Dermis blood vessel endothelial cell (primary cell): Measurements from ENCODE around the gene CPPED1. TPM values are rescaled to one million over a fixed set of nuclear protein-coding genes. Genes with fewer than 3 reads are reported as not detected.
A peak's percentile ranks its signal among the peaks of the same experiment; 100 is the strongest.
"Not testable (repeated sequence)": the region's sequence is repeated elsewhere in the genome, so short reads cannot be mapped to it uniquely, and the experiment has no call there.

Source experiments
- DNase-seq: peaks from one replicate; pipeline ENCODE4 v3.0.0; 2010
- total RNA-seq: library from RNA; depleted of rRNA; stranded (reverse); fragments of >200 nt; gene quantifications from 2 replicates; pipeline ENCODE4 v1.2.3, GENCODE V29; 2014

The CPPED1 gene
- total RNA-seq, 1 donor from 2014 or later = 23.1 TPM

DNA sequence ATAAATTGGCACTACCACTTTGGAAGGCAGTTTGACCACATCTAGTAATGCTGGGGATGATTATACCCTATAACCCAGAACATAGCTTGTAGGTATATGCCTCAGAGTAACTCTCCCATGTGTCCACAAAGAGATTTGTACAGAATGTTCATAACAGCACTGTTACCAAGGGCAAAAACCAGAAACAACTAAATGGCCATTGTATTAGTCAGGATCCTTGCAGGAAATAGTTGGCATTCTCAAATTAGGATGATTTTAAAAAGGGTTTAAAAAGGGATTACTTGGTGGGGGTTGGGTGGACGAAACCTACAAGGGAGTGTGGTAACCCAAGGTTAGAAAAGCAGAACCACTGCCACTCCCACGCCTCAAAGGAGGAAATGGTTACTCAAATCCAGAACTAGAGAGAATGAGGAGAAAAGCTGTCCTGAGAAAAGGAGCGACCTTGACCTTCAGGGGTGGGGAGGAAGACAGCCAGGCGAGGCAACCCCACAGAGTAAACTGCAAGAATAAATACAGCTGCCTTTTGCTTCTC, 2.1 kb downstream of the CPPED1 start:
- DNase-seq = peak; percentile 94

DNA sequence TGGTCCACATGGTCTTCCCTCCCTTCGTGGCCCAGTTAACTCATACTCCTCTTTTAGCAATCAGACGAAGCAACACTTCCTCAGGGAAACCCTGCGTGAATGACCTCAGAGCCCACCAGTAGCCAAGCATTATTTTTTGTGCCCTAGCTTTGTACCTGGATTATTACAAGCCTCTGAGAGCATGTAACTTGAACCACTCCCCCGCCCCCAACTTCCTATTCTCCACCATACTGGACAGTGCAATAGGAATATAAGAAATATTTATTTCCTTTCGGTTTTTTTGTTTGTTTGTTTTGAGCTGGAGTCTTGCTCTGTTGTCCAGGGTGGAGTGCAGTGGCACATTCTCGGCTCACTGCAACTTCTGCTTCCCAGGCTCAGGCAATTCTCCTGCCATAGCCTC, 2.9 kb downstream of the CPPED1 start:
- DNase-seq = peak; percentile 68

DNA sequence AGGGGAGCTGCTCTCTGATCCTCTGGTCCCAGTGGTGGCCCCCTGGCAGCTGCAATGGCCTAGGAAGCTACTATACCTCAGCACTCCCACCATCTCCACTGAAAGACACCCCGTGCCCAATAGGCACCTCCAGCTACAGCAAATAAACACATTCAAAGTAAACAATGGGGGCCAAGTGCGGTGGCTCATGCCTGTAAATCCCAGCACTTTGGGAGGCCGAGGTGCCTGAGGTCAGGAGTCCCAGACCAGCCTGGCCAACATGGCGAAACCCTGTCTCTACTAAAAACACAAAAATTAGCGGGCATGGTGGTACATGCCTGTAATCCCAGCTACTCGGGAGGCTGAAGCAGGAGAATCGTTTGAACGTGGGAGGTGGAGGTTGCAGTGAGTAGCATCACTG, 3.7 kb downstream of the CPPED1 start:
- not testable (repeated sequence) for DNase-seq

DNA sequence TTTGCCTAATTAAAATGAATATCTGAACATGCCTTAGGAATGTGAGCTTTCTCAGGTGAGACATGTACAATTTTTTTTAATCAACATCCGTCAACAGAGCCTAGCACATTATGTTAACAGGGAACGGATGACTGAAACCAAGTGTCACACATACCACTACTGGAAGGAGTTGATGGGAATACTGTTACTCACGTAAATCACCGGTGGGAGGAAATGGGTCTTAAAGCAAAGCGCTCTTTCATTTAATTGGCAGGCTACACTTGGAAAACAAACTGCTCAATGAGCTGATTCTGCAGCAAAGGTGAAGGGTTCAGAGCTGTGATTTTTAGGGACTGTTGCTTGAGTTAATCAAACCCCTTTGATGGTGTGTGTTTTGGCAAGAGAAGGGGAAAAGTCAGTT, 4.8 kb downstream of the CPPED1 start:
- DNase-seq = peak; percentile 72

- DNase-seq = no peak
Measured at GRCh38 chr16:12798171-12798570, 5.5 kb downstream of the CPPED1 start.

- DNase-seq = no peak
Measured at GRCh38 chr16:12796498-12796897, 7.2 kb downstream of the CPPED1 start.

- no peak for DNase-seq
Measured at GRCh38 chr16:12794486-12795387, 8.9 kb downstream of the CPPED1 start.

DNA sequence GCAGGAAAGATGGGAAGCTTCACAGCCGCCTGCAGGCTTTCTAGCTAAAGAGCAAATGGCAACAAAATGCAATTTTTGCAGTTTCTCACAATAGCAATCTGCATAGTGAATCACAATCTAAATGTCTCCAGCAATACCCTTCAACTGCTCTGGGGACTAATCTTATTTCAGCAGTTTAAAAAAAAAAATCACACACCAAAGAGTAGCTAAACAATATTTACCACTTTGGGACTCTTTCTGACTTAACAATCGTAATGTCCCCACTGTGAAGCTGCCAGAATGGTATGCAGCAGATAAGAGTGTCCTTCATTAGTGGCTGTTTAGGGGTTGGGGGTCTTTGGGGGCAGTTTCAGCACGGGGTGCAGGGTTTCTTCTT, 9.8 kb downstream of the CPPED1 start:
- no peak for DNase-seq

DNA sequence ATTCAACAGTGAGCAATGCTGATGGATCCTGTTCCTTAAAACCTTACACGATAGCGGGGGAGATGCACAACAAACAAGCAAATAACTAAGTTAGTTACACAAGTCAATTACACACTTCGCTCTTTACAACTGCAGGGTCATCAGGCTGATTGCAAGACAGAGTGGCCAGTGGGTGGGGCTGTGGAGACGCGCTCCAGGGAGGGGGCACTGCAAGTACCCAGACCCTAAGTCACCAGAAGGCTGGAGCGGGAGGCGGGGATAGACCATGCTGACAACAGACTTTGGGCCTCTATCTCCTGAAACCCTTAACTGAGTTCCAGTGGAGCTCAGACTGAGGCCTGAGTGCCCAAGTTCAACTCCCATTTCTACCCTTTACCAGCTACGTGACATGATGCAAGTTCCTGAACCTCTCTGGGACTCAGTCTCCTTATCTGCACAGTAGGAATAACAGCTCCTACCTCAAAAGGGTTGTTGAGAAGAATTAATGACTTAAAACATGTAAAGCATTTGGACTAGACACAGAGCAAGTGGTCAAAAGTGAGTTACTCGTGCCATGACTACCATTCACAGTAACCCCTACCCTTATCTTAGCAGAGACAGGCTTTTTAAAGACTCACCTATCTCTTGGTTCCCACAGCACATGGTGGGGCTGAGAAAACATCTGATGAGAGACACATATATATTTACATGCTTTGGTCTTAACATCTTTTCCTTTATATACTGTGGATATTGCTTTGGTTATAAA, 10.4 kb downstream of the CPPED1 start:
- no peak for DNase-seq

GRCh38 chr16:12792528-12792927, 11.2 kb downstream of the CPPED1 start:
- not testable (repeated sequence) for DNase-seq

- DNase-seq = no peak
Measured at GRCh38 chr16:12791340-12791739, 12.3 kb downstream of the CPPED1 start.

GRCh38 chr16:12788758-12789157, 14.9 kb downstream of the CPPED1 start:
- no peak for DNase-seq

GRCh38 chr16:12786081-12786480, 17.6 kb downstream of the CPPED1 start:
- DNase-seq = no peak

- DNase-seq = no peak
Measured at GRCh38 chr16:12784076-12784475, 19.6 kb downstream of the CPPED1 start.

- no peak for DNase-seq
Measured at GRCh38 chr16:12781777-12782176, 21.9 kb downstream of the CPPED1 start.

DNA sequence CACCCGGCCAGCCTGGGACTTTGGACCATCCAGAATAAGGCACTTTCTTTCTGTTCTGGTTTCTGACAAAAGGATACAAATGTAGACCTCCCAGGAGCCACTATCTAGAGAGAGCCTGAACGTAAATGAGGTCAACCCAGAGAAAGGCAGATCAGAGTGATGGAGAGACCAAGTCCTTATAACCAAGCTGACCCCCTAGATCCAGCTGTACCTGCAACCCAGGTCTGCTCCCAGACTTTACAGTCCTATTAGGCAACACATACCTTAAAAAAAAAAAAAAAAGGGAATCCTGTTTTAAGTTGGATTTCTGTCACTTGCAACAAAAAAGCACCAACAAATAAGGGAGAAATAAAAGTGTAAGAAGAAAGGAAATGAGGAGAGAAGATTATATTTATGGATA, 23.2 kb downstream of the CPPED1 start:
- no peak for DNase-seq

DNA sequence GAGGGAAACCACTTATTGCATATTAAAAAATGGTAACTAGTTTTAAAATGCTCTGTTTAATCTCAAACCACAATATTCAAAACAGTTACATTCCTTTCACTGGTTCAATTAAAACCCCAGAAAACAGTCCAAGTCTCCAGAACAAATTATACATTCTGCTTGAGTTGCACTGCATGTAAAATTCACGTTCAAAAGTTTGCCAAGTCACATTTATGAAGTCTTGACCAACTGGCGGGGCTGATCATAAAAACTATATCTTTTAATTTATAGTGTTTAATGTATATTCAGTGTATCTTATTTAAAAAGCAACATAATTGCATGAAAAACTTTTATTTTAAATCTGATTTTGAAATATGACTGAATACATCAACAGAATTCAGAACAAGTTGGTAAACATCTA, 25.0 kb downstream of the CPPED1 start:
- DNase-seq = no peak

DNA sequence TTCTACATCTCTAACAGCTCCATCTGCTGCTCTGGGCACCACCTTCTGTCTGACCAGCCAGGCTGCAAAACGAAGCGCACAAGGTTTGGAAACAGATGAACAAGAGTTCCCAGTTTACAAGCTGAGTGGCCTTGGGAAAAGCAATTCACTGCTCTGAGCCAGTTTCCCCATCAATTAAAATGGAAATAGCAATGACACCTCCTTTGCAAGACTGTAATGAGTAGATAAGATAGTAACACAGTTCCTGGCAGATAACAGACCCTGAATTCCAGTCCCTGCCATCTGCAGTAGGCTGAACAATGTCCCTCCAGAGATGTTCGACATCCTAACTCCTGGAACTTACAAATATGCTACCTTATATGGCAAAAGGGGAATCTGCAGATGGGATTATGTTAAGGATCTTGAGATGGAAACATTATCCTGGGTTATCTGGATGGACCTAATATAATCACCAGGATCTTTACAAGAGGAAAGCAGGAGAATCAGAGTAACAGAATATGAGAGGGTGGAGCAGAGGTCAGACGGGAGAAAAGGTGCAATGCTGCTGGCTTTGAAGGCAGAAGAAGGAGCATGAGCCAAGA, 27.9 kb downstream of the CPPED1 start:
- no peak for DNase-seq

- no peak for DNase-seq
Measured at GRCh38 chr16:12773221-12773620, 30.5 kb downstream of the CPPED1 start.

GRCh38 chr16:12771341-12771798, 32.3 kb downstream of the CPPED1 start:
- no peak for DNase-seq

DNA sequence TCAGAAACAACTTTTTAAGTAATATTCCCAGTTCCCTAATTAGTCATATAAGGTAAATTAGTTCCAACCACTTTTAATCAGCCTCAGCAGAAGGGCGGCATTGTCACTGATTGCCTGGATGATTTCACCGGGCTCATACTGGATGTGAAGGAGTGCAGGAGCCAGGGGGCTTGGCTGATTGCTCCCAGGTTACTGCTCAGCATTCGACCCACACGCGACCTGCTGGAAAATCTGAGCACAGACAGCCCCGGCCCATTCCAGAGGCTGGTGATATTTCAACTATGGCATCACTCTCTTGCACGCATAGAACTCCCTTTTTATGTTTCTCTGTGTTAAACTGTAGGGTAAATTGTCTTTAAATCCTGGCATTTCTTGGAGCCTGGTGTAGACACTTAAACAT, 34.2 kb downstream of the CPPED1 start:
- no peak for DNase-seq

DNA sequence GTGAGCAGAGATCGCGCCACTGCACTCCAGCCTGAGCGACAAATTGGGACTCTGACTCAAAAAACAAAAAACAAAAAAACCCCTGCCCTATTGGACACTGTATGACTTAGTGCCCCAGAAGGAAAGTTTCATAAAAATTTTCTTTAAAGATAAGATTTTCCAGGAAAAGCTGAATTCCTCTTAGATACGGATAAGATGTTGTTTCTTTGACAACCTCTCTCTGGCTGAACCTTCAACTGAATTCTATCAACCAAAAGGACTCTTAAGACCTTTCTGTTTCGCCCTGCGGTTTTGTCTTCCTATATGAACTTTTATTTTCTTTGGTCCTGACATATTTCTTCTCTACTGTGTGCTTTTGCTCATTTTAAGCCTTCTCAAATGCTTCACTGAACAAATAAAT, 35.8 kb downstream of the CPPED1 start:
- DNase-seq = no peak

GRCh38 chr16:12766853-12767252, 36.8 kb downstream of the CPPED1 start:
- no peak for DNase-seq
